ENCODE data around the gene MLLT3.

The MLLT3 gene

DNA sequence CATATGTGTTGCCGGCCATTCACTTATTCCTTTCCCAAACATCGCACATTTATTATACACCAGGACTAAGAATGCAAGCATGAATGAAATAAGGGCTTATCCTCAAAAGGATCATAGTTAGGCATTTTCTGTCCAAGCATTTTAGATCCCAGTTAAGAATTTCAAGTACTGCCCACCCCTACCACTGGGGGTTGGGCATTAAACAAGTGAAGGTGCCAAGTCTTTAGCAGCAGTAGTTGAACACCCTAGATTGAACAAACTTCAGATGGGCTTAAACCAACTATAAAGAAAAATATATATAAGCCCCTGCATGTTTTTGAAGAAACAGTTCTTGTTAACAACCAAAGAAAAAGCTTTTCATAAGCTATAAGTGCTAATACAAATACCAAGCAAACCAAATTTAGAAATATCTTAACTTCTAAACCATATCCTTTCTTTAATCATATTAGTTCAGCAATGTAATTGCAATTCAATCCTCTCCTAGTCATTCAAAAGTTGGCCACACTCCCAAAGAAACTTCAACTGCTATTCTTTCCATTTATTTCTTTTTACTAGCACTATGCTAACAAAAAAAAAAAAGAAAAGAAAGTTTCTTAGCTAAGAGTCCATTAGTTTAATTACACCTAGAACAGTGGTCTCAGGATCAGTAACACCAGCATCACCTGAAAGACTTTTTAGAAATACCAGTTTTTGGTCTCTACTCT lies 149.8 kb downstream of the MLLT3 start:
- no peak for ATAC-seq

GRCh38 chr9:20466328-20467008 lies 155.8 kb downstream of the MLLT3 start:
- ATAC-seq = peak in 1 of 2 donors; percentile 17

DNA sequence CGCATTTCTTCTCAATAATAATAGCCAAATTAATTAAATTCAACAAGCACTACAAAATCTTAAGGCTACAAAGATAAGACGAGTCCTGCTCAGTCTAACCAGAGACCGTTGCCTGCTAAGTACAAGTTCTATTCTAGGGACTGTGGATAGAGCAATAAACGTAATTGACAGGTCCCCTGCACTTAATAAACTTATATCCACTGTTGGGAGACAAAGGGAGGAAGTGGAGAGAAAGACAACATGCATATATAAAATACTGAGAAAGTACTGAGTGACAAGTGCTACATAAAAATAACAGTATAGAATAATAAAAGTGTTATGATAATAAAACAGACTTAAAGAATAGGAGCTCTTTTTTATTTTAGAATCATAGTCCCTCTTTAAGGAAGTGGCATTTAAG lies 158.1 kb downstream of the MLLT3 start:
- no peak for ATAC-seq

- ATAC-seq = no peak
Observed at GRCh38 chr9:20463823-20464222, 158.5 kb downstream of the MLLT3 start.

DNA sequence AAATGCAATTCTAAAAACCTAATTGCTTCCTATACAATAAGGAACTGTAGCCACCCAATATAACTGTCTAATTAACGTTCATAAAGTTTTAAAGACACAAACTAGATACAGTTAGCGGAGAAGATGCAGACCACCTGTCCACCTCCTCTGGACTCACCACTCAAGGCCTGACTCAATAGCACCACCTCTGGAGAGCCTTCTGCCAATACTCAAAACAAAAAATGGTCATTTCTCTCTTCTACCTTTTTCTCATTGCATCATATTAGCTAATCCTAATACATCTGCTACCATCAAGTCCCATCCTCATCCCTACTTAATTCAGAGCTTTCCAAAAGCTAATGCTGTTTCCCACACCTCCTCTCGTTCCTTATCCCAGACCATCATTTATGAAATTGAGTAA lies 159.9 kb downstream of the MLLT3 start:
- ATAC-seq = no peak

- ATAC-seq = no peak
Observed at GRCh38 chr9:20447291-20447690, 175.0 kb downstream of the MLLT3 start.

DNA sequence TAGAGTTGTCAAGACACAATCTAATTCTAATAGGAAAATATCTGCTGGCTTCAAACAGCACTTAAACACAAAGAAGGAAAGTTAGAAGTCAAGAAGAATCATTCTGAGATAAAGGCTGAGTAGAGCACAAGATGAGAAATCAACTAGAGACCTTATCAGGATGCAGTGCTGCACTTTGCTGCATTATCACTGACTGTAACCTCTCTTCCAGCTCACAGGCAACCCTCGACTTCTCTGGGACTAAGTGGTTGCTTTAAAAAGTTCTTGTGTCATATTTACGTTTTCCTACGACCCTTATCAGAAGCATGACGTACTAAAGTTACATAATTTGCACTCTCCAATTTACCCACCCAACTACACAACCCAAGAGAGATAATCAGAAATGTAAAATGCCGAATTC lies 176.1 kb downstream of the MLLT3 start:
- ATAC-seq = no peak

- no peak for ATAC-seq
Observed at GRCh38 chr9:20442461-20443319, 179.6 kb downstream of the MLLT3 start.

GRCh38 chr9:20441711-20442423 lies 180.4 kb downstream of the MLLT3 start:
- no peak for ATAC-seq

DNA sequence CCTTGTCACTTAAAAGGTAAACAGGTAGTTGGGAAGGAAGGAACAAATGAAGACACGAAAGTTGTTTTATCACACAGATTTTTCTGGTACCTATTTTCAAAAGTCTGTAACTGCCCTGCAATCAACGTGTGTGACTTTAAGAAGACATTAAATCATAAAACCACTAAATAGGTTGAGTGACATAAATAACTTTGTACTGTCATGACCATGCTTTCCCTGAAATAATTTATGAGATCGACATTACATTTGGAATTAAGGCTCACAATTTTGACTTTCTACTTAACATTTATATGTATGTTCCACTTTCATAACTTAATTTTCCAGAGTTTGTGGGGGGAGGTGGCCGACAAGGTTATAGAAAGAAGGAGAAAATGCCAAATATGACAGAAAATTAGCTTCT lies 181.1 kb downstream of the MLLT3 start:
- no peak for ATAC-seq

DNA sequence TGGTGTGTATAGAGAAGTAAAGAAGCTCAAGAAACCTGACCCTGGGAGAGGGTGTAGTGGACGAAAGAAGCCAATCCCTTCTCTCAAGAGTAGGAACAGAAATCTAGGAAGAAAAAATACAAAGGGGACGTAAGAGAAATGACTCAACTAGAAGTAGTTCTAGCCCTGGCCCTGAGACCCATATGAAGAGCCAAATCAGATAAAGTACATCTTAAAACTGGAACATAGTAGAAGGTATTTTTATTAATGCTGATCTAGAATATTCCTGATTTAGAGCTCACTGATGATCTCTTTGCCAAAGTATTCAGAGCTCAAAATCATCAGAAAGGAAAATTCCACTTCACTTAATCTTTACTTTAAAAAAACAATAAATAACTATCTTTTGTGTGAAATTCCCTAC lies 184.8 kb downstream of the MLLT3 start:
- ATAC-seq = no peak

GRCh38 chr9:20436476-20437195 lies 185.7 kb downstream of the MLLT3 start:
- peak; percentile 74 to 87 for ATAC-seq

GRCh38 chr9:20428976-20429375 lies 193.3 kb downstream of the MLLT3 start:
- no peak for ATAC-seq

DNA sequence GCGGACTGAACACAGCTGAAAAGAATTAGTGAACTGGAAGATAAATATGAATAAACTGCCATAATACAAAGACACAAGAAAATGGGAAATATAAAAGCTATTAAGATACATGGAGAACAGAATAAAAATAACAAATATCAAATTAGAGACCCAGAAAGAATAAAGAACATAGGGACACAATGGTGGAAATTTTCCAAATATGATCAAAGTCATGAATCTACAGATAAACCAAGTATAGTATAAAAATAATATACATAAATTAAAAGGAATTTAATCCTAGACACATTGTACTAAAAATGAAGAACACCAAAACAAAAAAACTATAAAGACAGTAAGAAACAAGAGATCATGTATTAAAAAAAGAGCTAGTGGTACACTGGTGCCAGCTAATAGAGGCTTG lies 194.9 kb downstream of the MLLT3 start:
- no peak for ATAC-seq

GRCh38 chr9:20426019-20426418 lies 196.3 kb downstream of the MLLT3 start:
- no peak for ATAC-seq

GRCh38 chr9:20419533-20419932 lies 202.8 kb downstream of the MLLT3 start:
- no peak for ATAC-seq

DNA sequence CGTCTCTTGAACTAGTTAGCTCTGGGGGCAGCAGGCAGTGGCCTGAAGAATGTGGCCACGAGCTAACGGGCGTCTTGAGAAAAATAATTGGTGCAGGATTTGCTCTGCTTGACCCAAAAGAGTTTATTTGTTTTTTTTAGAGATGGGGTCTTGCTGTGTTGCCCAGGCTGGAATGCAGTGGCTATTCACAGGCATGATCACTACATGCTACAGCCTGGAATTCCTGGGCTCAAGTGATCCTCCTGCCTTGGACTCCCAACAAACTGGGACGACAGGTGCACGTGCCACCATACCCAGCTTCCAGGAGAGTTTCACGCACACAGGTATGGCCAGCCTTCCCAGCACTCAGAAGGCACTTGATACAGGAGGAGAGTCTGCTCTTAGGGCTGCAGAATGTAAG lies 203.8 kb downstream of the MLLT3 start:
- ATAC-seq = no peak

GRCh38 chr9:20417373-20418080 lies 204.8 kb downstream of the MLLT3 start:
- no peak for ATAC-seq

GRCh38 chr9:20414150-20414549 lies 208.1 kb downstream of the MLLT3 start:
- ATAC-seq = no peak

DNA sequence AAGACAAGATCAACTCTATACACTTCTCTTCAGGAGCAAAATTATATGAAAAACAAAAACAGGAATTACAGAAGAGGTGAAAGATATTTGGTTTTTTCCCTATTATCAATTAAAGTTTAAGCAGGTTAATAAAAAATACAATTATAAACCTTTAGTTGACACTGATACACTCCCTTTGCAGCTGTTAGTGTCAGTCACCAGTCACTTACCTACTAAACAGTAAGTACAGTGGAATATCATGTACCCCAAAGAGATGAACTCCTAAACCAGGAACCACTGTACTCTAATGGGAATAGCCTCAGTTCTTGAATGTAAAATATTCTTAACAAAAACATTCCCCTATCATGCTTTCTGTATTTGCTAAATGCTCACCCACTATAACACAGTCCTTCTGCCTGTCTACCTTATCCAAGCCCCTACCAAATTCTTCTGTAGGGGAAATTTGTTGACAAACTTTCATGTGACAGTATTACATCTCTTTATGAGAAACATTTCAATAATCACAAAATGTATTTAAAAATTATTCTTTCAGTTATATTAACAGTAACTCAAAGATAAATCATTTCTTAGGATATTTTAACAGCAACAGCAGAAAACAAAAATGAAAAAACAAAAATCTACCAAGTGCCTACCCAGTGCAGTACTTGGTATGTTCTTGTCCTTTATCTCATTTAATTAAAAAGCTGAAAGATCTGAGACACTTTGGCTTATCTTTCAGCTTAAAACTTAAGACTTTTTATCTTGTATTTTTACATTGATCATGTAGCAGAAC lies 212.8 kb downstream of the MLLT3 start:
- no peak for ATAC-seq

- ATAC-seq = no peak
Observed at GRCh38 chr9:20408513-20408912, 213.8 kb downstream of the MLLT3 start.

Measured in activated CD4-positive, CD25-positive, alpha-beta regulatory T cell treated with anti-CD3 and anti-CD28 coated beads, Interleukin-2, amount 50 U/mL, for 24 hours (primary cell).